Neural progenitor cell (in vitro differentiated cells): ENCODE measurements around the gene TF. TPM values are rescaled to one million over a fixed set of nuclear protein-coding genes. Genes with fewer than 3 reads are reported as not detected.

Experiments used
- DNase-seq: peaks from one replicate; pipeline ENCODE4 v3.0.0-alpha.2; 2016; ENCODE audit warnings: low spot score
- H2AFZ ChIP-seq: fragments of 200-600 bp; sonication (generic); replicated peaks from 2 replicates; pipeline ENCODE4 v1.6.1; 2016; ENCODE audit warnings: antibody characterized with exemption
- H3F3A ChIP-seq: fragments of 200-600 bp; sonication (generic); 2 replicates; pipeline ENCODE4 v1.6.1; 2016; ENCODE audit warnings: antibody characterized with exemption, low read depth
- H3K27ac ChIP-seq: fragments of 200-600 bp; sonication (generic); 2 replicates; pipeline ENCODE4 v1.5.1; 2016; ENCODE audit warnings: mild to moderate bottlenecking
- H3K27me3 ChIP-seq: fragments of 200-600 bp; sonication (generic); 2 replicates; pipeline ENCODE4 v1.6.1; 2016; ENCODE audit warnings: mild to moderate bottlenecking, moderate library complexity
- H3K36me3 ChIP-seq: fragments of 200-600 bp; sonication (generic); 2 replicates; pipeline ENCODE4 v1.5.1; 2016
- H3K4me1 ChIP-seq: fragments of 200-600 bp; sonication (generic); 2 replicates; pipeline ENCODE4 v1.6.1; 2016; ENCODE audit warnings: mixed run types
- H3K4me2 ChIP-seq: fragments of 200-600 bp; sonication (generic); 2 replicates; pipeline ENCODE4 v1.6.1; 2016
- H3K4me3 ChIP-seq: fragments of 200-600 bp; sonication (generic); 2 replicates; pipeline ENCODE4 v1.5.1; 2016
- H3K79me2 ChIP-seq: fragments of 200-600 bp; sonication (generic); 2 replicates; pipeline ENCODE4 v1.6.1; 2016; ENCODE audit warnings: low read depth
- H3K9ac ChIP-seq: fragments of 200-600 bp; sonication (generic); 2 replicates; pipeline ENCODE4 v1.6.1; 2016
- H3K9me3 ChIP-seq: fragments of 200-600 bp; sonication (generic); 2 replicates; pipeline ENCODE4 v1.5.1; 2016; ENCODE audit warnings: low read depth
- H4K20me1 ChIP-seq: fragments of 200-600 bp; sonication (generic); 2 replicates; pipeline ENCODE4 v1.6.1; 2016; ENCODE audit warnings: low read depth
- H3K27ac Mint-ChIP-seq: 3 replicates; pipeline ENCODE4 v1.8.0; 2021; ENCODE audit warnings: mixed read lengths
- H3K27me3 Mint-ChIP-seq: 2 replicates; pipeline ENCODE4 v1.8.0; 2022; ENCODE audit warnings: low read depth, mild to moderate bottlenecking, inconsistent platforms, moderate library complexity, mixed read lengths; ENCODE audit not compliant: insufficient read depth
- H3K36me3 Mint-ChIP-seq: 3 replicates; pipeline ENCODE4 v1.8.0; 2021; ENCODE audit warnings: mixed read lengths
- H3K4me1 Mint-ChIP-seq: 3 replicates; pipeline ENCODE4 v1.8.0; 2021; ENCODE audit warnings: mixed read lengths
- H3K4me3 Mint-ChIP-seq: 3 replicates; pipeline ENCODE4 v1.8.0; 2021; ENCODE audit warnings: mild to moderate bottlenecking, moderate library complexity, mixed read lengths
- H3K9me3 Mint-ChIP-seq: 3 replicates; pipeline ENCODE4 v1.8.0; 2020; ENCODE audit warnings: mixed read lengths
- EZH2 ChIP-seq: fragments of 200-600 bp; sonication (generic); IDR thresholded peaks from 2 replicates; pipeline ENCODE4 v1.6.1; 2017; ENCODE audit warnings: antibody characterized with exemption, mild to moderate bottlenecking, moderate library complexity
- EZH2phosphoT487 ChIP-seq: fragments of 200-600 bp; sonication (generic); IDR thresholded peaks from 2 replicates; pipeline ENCODE4 v1.6.1; 2017; ENCODE audit warnings: antibody characterized with exemption
- total RNA-seq: library from RNA; depleted of rRNA; stranded (reverse); fragments of >200 nt; gene quantifications from 2 replicates; pipeline ENCODE4 v1.2.3, GENCODE V29; 2015; ENCODE audit warnings: low replicate concordance
- TF ChIP-seq, protein P1 (sequence below): fragments of 200-600 bp; sonication (generic); IDR thresholded peaks from 2 replicates; pipeline ENCODE4 v1.5.1; 2017; ENCODE audit warnings: antibody characterized with exemption, mild to moderate bottlenecking

Gene TF
- total RNA-seq, 1 donor from 2014 or later = 0.77 TPM

DNA sequence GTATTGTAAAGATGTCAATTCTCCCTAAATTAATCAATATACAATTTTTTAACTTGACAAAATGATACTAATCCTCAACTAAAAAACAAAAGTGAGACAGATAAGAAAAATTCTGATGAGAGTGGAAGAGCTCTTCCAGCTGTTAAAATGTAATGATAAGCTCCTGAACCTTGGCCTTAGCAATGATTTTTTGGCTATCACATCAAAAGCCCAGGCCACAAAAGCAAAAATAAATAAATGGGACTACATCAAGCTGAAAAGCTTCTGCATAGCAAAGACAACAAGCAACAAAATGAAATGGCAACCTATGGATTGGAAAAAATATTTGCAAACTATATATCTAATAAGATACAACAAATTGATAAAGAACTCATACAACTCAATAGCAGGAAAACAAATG is 35.4 kb downstream of the TF start:
- H3K27me3 Mint-ChIP-seq = peaks cover 3% of the 10 kb centered on the region

DNA sequence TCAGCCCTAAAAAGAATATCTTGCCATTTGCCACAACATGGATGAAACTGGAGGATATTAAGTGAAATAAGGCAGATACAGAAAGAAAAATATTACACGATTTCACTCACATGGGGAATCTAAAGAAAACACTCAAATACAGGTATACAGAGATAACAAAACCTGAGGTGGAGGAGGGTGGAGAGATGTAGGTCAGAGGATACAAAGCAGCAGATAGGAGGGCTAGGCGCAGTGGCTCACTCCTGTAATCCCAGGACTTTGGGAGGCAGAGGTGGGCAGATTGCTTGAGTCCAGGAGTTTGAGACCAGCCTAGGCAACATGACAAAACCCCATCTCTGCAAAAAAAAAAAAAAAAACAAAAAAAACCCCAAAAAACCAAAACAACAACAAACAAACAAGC is 36.3 kb downstream of the TF start:
- Histone ChIP-seq H2AFZ (no peak overlapping the region), H3K79me2 (no peaks in the 10 kb centered on the region), H3F3A (no peaks in the 10 kb centered on the region), H3K27ac (no peak overlapping the region), H3K27me3 (no peaks in the 10 kb centered on the region), H3K4me2 (no peak overlapping the region), H3K4me1 (no peaks in the 10 kb centered on the region), H3K9ac (no peak overlapping the region), H4K20me1 (no peaks in the 10 kb centered on the region), H3K36me3 (no peaks in the 10 kb centered on the region), H3K4me3 (no peak overlapping the region), H3K9me3 (no peaks in the 10 kb centered on the region)
- Mint-ChIP-seq H3K4me3 (no peak overlapping the region), H3K36me3 (no peaks in the 10 kb centered on the region), H3K4me1 (no peaks in the 10 kb centered on the region), H3K9me3 (peaks cover 4% of the 10 kb centered on the region), H3K27me3 (no peaks in the 10 kb centered on the region), H3K27ac (no peak overlapping the region)
- DNase-seq = no peak
- TF ChIP-seq, protein P1, sequence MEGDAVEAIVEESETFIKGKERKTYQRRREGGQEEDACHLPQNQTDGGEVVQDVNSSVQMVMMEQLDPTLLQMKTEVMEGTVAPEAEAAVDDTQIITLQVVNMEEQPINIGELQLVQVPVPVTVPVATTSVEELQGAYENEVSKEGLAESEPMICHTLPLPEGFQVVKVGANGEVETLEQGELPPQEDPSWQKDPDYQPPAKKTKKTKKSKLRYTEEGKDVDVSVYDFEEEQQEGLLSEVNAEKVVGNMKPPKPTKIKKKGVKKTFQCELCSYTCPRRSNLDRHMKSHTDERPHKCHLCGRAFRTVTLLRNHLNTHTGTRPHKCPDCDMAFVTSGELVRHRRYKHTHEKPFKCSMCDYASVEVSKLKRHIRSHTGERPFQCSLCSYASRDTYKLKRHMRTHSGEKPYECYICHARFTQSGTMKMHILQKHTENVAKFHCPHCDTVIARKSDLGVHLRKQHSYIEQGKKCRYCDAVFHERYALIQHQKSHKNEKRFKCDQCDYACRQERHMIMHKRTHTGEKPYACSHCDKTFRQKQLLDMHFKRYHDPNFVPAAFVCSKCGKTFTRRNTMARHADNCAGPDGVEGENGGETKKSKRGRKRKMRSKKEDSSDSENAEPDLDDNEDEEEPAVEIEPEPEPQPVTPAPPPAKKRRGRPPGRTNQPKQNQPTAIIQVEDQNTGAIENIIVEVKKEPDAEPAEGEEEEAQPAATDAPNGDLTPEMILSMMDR = no peak
- TF ChIP-seq EZH2phosphoT487 (no peak), EZH2 (no peak)

More for the DNA sequence above, 35.4 kb downstream of the TF start:
- Histone ChIP-seq H3K9ac (no peak overlapping the region), H3F3A (no peaks in the 10 kb centered on the region), H3K4me2 (no peak overlapping the region), H4K20me1 (no peaks in the 10 kb centered on the region), H3K9me3 (no peaks in the 10 kb centered on the region), H3K27me3 (no peaks in the 10 kb centered on the region), H3K4me1 (no peaks in the 10 kb centered on the region), H3K79me2 (no peaks in the 10 kb centered on the region), H3K27ac (no peak overlapping the region), H3K36me3 (no peaks in the 10 kb centered on the region), H2AFZ (no peak overlapping the region), H3K4me3 (no peak overlapping the region)
- Mint-ChIP-seq H3K36me3 (no peaks in the 10 kb centered on the region), H3K4me1 (no peaks in the 10 kb centered on the region), H3K4me3 (no peak overlapping the region), H3K27ac (no peak overlapping the region), H3K9me3 (peaks cover 4% of the 10 kb centered on the region)
- no peak for DNase-seq
- no peak for TF ChIP-seq EZH2
- TF ChIP-seq EZH2phosphoT487 = no peak
- TF ChIP-seq, protein P1 = no peak

DNA sequence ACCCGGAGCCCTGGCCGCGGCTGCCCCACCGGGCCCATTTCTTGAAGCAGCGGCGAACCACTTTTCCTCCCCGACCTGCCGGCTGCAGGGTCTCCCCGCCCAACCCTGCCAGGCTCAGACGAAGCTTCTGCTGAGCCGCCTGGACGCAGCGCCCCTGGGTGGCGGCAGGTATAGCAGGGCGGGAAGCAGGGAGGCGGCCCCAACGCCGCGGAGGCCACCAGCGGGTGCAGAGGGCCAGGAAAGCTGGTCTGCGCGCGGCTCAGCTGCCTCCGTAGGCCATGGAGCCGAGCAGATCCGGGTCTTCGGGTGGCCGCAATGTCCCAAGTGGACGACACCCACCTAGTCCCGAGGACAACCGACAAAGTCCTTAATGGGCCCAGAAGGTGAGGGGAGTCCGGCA is 37.6 kb downstream of the TF start:
- TF ChIP-seq EZH2phosphoT487 = no peak
- TF ChIP-seq EZH2 = no peak
- TF ChIP-seq, protein P1 = no peak
- no peaks in the 10 kb centered on the region for H3K79me2 ChIP-seq
- no peaks in the 10 kb centered on the region for H3K9me3 ChIP-seq
- no peaks in the 10 kb centered on the region for H3K27me3 ChIP-seq
- Mint-ChIP-seq H3K4me1 (no peaks in the 10 kb centered on the region), H3K27ac (no peak overlapping the region), H3K4me3 (no peak overlapping the region), H3K36me3 (no peaks in the 10 kb centered on the region), H3K27me3 (no peaks in the 10 kb centered on the region), H3K9me3 (peaks cover 4% of the 10 kb centered on the region)
- no peaks in the 10 kb centered on the region for H4K20me1 ChIP-seq
- H3K36me3 ChIP-seq = no peaks in the 10 kb centered on the region
- no peaks in the 10 kb centered on the region for H3K4me1 ChIP-seq
- no peak overlapping the region for H3K9ac ChIP-seq
- no peak overlapping the region for H3K4me2 ChIP-seq
- no peak overlapping the region for H2AFZ ChIP-seq
- H3F3A ChIP-seq = no peaks in the 10 kb centered on the region
- no peak overlapping the region for H3K4me3 ChIP-seq
- DNase-seq = no peak
- no peak overlapping the region for H3K27ac ChIP-seq

DNA sequence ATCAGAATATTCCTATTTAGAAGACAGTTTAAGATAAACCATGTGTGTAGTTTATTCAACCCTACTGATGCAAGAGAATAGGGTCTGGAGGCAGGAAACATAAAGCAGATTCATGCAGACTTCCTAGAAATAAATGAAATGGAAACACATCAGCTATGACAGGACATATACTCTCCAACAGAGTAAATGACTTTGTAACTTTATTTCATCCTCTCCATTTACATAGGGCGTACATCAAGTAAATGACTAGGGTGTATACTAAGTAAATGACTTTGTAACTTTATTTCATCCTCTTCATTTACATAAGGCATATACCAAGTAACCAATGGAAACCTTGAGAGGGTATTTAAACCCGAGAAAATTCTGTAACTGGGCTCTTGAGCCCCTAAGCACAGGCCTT is 41.8 kb downstream of the TF start:
- Histone ChIP-seq H2AFZ (no peak overlapping the region), H3K4me1 (no peaks in the 10 kb centered on the region), H3K36me3 (peaks cover 9% of the 10 kb centered on the region), H3F3A (no peaks in the 10 kb centered on the region), H3K4me3 (no peak overlapping the region), H3K9ac (no peak overlapping the region), H3K9me3 (peaks cover 24% of the 10 kb centered on the region), H4K20me1 (no peaks in the 10 kb centered on the region), H3K79me2 (no peaks in the 10 kb centered on the region), H3K4me2 (no peak overlapping the region), H3K27ac (no peak overlapping the region), H3K27me3 (no peaks in the 10 kb centered on the region)
- Mint-ChIP-seq H3K27me3 (no peaks in the 10 kb centered on the region), H3K4me3 (no peak overlapping the region), H3K4me1 (no peaks in the 10 kb centered on the region), H3K36me3 (no peaks in the 10 kb centered on the region), H3K27ac (no peak overlapping the region), H3K9me3 (peaks cover 22% of the 10 kb centered on the region)
- TF ChIP-seq, protein P1 = no peak
- TF ChIP-seq EZH2phosphoT487 (no peak), EZH2 (no peak)
- no peak for DNase-seq
